ENCODE results near the gene DEPDC7. TPM values are rescaled to one million over a fixed set of nuclear protein-coding genes. Genes with fewer than 3 reads are reported as not detected.

The DEPDC7 gene
- total and polyA plus RNA-seq, 2 donors (not counting 1 experiment from before 2014, with no cell fraction given), result 0.07 TPM; not detected in 1

- no CpG with 5 or more reads among the region's 1 CpG for WGBS (ENCODE audit: insufficient coverage)
- H3K4me3 ChIP-seq (ENCODE audit: control extremely low read depth in 1 of 5, extremely low read depth in 1 of 5, insufficient read depth in 1 of 5, low read depth in 2 of 5, low read length in 4 of 5), result no peak overlapping the region
- ATAC-seq (ENCODE audit: low read depth) (no peak), DNase-seq (no peak)
- H3K27me3 Mint-ChIP-seq, result peaks cover 9% of the 10 kb centered on the region
- H2AFZ ChIP-seq (ENCODE audit: insufficient read depth, low read depth, low read length, poor library complexity, severe bottlenecking), result no peak overlapping the region
- intact Hi-C loops (cut with micrococcal nuclease), result no loop called here
- H3K4me2 ChIP-seq (replicated peaks; ENCODE audit: low read depth, low read length, poor library complexity, severe bottlenecking), result no peak overlapping the region
- H3K27ac ChIP-seq (ENCODE audit: low read length in 2 of 2), result no peak overlapping the region
- H3K36me3 ChIP-seq (replicated peaks in 1 of 2; ENCODE audit: control extremely low read depth in 1 of 2, control insufficient read depth in 1 of 2, extremely low read depth in 1 of 2, insufficient read depth in 2 of 2, low read length in 1 of 2), result no peaks in the 10 kb centered on the region
- ChIA-PET POLR2A (no interaction called here), CTCF (no interaction called here)
- H3K4me1 ChIP-seq (ENCODE audit: control insufficient read depth in 2 of 2, insufficient read depth in 2 of 2, low read length in 2 of 2), result no peaks in the 10 kb centered on the region
- H3K27ac Mint-ChIP-seq, result no peak overlapping the region
- H3K9ac ChIP-seq (ENCODE audit: low read length), result no peak overlapping the region
- H3K9me3 Mint-ChIP-seq (ENCODE audit: insufficient read depth), result peaks cover 10% of the 10 kb centered on the region
- H3K79me2 ChIP-seq (ENCODE audit: control insufficient read depth, insufficient read depth, low read length), result no peaks in the 10 kb centered on the region
- H3K27me3 ChIP-seq (replicated peaks in 1 of 4; ENCODE audit: control extremely low read depth in 1 of 4, control insufficient read depth in 3 of 4, insufficient read depth in 4 of 4, low read length in 3 of 4), result no peaks in the 10 kb centered on the region
- H3K4me3 Mint-ChIP-seq, result no peak overlapping the region
- TF ChIP-seq CTCF (IDR thresholded peaks at IDR 0.05) (no peak), EZH2 (IDR thresholded peaks at IDR 0.05; ENCODE audit: borderline replicate concordance, insufficient read depth, low read depth, low read length, poor library complexity, severe bottlenecking) (no peak)
- H3K9me3 ChIP-seq (ENCODE audit: control extremely low read depth in 1 of 3, control insufficient read depth in 2 of 3, insufficient read depth in 1 of 3, low read length in 2 of 3), result peaks cover 3 to 9% (median 7%) of the 10 kb centered on the region in 3 donors
- peaks cover 3% of the 10 kb centered on the region for H3K4me1 Mint-ChIP-seq
- H4K20me1 ChIP-seq (ENCODE audit: control insufficient read depth, insufficient read depth, low read length, poor library complexity, severe bottlenecking), result no peaks in the 10 kb centered on the region
Observed at GRCh38 chr11:32990481-32990880, 25.2 kb upstream of the DEPDC7 start.

DNA sequence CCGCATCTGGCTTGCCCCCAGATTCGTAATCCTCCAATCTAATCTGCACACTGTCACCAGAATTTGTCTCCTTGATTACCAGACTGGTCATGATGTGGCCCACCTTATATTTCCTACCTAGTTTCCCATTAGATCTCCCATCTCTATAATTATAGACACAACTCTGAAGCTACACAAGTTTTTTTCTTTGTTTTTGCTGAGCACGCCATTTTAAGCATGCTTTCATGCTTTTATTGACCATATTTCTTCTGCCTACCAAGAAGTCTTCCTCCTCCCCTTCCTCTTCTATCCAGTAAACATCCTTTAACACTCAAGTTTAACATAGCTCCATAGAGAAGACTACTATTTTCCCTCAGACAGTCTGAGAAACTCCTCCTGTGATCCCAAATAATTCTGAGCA, 24.3 kb upstream of the DEPDC7 start:
- Histone ChIP-seq H2AFZ (ENCODE audit: insufficient read depth, low read depth, low read length, poor library complexity, severe bottlenecking) (no peak overlapping the region), H3K9me3 (ENCODE audit: control extremely low read depth in 1 of 3, control insufficient read depth in 2 of 3, insufficient read depth in 1 of 3, low read length in 2 of 3) (peaks cover 3 to 9% (median 7%) of the 10 kb centered on the region in 3 donors), H3K9ac (ENCODE audit: low read length) (no peak overlapping the region), H4K20me1 (ENCODE audit: control insufficient read depth, insufficient read depth, low read length, poor library complexity, severe bottlenecking) (no peaks in the 10 kb centered on the region), H3K79me2 (ENCODE audit: control insufficient read depth, insufficient read depth, low read length) (no peaks in the 10 kb centered on the region), H3K27ac (ENCODE audit: low read length in 2 of 2) (no peak overlapping the region), H3K4me3 (ENCODE audit: control extremely low read depth in 1 of 5, extremely low read depth in 1 of 5, insufficient read depth in 1 of 5, low read depth in 2 of 5, low read length in 4 of 5) (no peak overlapping the region), H3K4me2 (replicated peaks; ENCODE audit: low read depth, low read length, poor library complexity, severe bottlenecking) (no peak overlapping the region), H3K4me1 (ENCODE audit: control insufficient read depth in 2 of 2, insufficient read depth in 2 of 2, low read length in 2 of 2) (no peaks in the 10 kb centered on the region), H3K36me3 (replicated peaks in 1 of 2; ENCODE audit: control extremely low read depth in 1 of 2, control insufficient read depth in 1 of 2, extremely low read depth in 1 of 2, insufficient read depth in 2 of 2, low read length in 1 of 2) (no peaks in the 10 kb centered on the region), H3K27me3 (replicated peaks in 1 of 4; ENCODE audit: control extremely low read depth in 1 of 4, control insufficient read depth in 3 of 4, insufficient read depth in 4 of 4, low read length in 3 of 4) (no peaks in the 10 kb centered on the region)
- no peak overlapping the region for H3K4me3 Mint-ChIP-seq
- ChIA-PET CTCF (no interaction called here), POLR2A (no interaction called here)
- WGBS (ENCODE audit: insufficient coverage), result 96% methylated on average over 3 of the region's 3 CpGs
- H3K27me3 Mint-ChIP-seq, result peaks cover 14% of the 10 kb centered on the region
- ATAC-seq (ENCODE audit: low read depth) (no peak), DNase-seq (no peak)
- intact Hi-C loops (cut with micrococcal nuclease), result no loop called here
- H3K4me1 Mint-ChIP-seq, result peaks cover 3% of the 10 kb centered on the region
- H3K27ac Mint-ChIP-seq, result no peak overlapping the region
- TF ChIP-seq CTCF (IDR thresholded peaks at IDR 0.05), result no peak
- no peak for TF ChIP-seq EZH2 (IDR thresholded peaks at IDR 0.05; ENCODE audit: borderline replicate concordance, insufficient read depth, low read depth, low read length, poor library complexity, severe bottlenecking)
- H3K9me3 Mint-ChIP-seq (ENCODE audit: insufficient read depth), result peaks cover 10% of the 10 kb centered on the region

Measured in B cell (primary cell).